Spleen (tissue), 11 donors: ENCODE results near the gene AAK1. TPM values are rescaled to one million over a fixed set of nuclear protein-coding genes. Genes with fewer than 3 reads are reported as not detected.
A peak's percentile ranks its signal among the peaks of the same experiment; 100 is the strongest.

Experiments used
- DNase-seq: peaks from one replicate; pipeline ENCODE4 v3.0.0-alpha.2; 2020
- H3K27ac ChIP-seq, 8 donors: fragments of 200-600 bp; sonication (generic) in 7 of 8; 1 replicate in 4 of 8; 2 replicates in 4 of 8; pipeline versions ENCODE4 v1.5.0 to v1.8.0; 2016 to 2021; ENCODE audit warnings: inconsistent platforms in 4 of 8, mild to moderate bottlenecking in 4 of 8, moderate library complexity in 1 of 8
- H3K27me3 ChIP-seq, 7 donors: fragments of 200-600 bp; sonication (generic) in 6 of 7; replicated peaks in 1 of 7; 1 replicate in 4 of 7; 2 replicates in 3 of 7; pipeline versions ENCODE4 v1.5.0 to v1.8.0; 2016 to 2021; ENCODE audit warnings: inconsistent platforms in 3 of 7, mild to moderate bottlenecking in 1 of 7
- H3K36me3 ChIP-seq, 6 donors: fragments of 200-600 bp; sonication (generic) in 5 of 6; 1 replicate in 4 of 6; 2 replicates in 2 of 6; pipeline versions ENCODE4 v1.5.0 to v1.8.0; 2016 to 2021; ENCODE audit warnings: inconsistent platforms in 2 of 6
- H3K4me1 ChIP-seq, 6 donors: fragments of 200-600 bp; sonication (generic) in 5 of 6; 1 replicate in 3 of 6; 2 replicates in 3 of 6; pipeline versions ENCODE4 v1.5.0 to v1.8.0; 2016 to 2021; ENCODE audit warnings: inconsistent platforms in 3 of 6
- H3K4me3 ChIP-seq, 8 donors: fragments of 200-600 bp; sonication (generic) in 7 of 8; 1 replicate in 4 of 8; 2 replicates in 4 of 8; pipeline versions ENCODE4 v1.5.0 to v1.8.0; 2016 to 2021; ENCODE audit warnings: inconsistent platforms in 4 of 8, mild to moderate bottlenecking in 4 of 8, moderate library complexity in 2 of 8
- H3K9me3 ChIP-seq, 8 donors: fragments of 200-600 bp; sonication (generic) in 7 of 8; 1 replicate in 4 of 8; 2 replicates in 4 of 8; pipeline versions ENCODE4 v1.5.0 to v1.8.0; 2016 to 2021; ENCODE audit warnings: inconsistent platforms in 4 of 8
- CTCF ChIP-seq, 11 experiments: fragments of 200-600 bp in 7 of 11; fragments of 450-650 bp in 4 of 11; sonication (generic) in 4 of 11; IDR thresholded peaks in 8 of 11; conservative IDR thresholded peaks in 3 of 11; 1 replicate in 7 of 11; 2 replicates in 4 of 11; pipeline versions ENCODE4 v1.4.0 to v1.8.0; 2016 to 2021; ENCODE audit warnings: antibody characterized with exemption in 11 of 11, inconsistent platforms in 4 of 11, mild to moderate bottlenecking in 1 of 11
- POLR2A ChIP-seq, 3 donors: fragments of 450-650 bp; IDR thresholded peaks; one replicate each; pipeline ENCODE4 v1.5.1; 2017; ENCODE audit warnings: antibody characterized with exemption in 3 of 3, mild to moderate bottlenecking in 1 of 3
- POLR2AphosphoS5 ChIP-seq, 3 donors: sonication (generic); formaldehyde crosslinking; IDR thresholded peaks; one replicate each; pipeline ENCODE4 v1.5.1; 2017; ENCODE audit warnings: antibody characterized with exemption in 3 of 3
- WGBS, 5 donors: extraction: QIAGEN DNeasy Blood & Tissue Kit in 3 of 5; methylation state at CpG; one replicate each; pipeline versions ENCODE4 v1.1.5 to v1.1.7; 2013 to 2018; 5-methylcytosine and 5-hydroxymethylcytosine counted together
- intact Hi-C: fragments of 100-400 bp; cut with DNase I; formaldehyde crosslinking; loops from one replicate; pipeline ENCODE4 v1.15.0; 2023; ENCODE audit warnings: low total_unique reads
- polyA plus RNA-seq, 3 donors: library from polyadenylated mRNA; stranded (reverse); fragments of 200-250 nt; gene quantifications; one replicate each; pipeline ENCODE4 v1.2.1, GENCODE V29; 2013
- total RNA-seq, 7 donors: library from RNA; depleted of rRNA in 3 of 7; stranded (reverse); fragments of >200 nt in 3 of 7; fragmentation: NEBNext Ultra II Directional in 4 of 7; extraction: Animal tissue kit (Norgen Biotek cat#: 25700) in 4 of 7; gene quantifications; one replicate each; pipeline versions ENCODE4 v1.1.0 to v1.2.1, GENCODE V29; 2016 to 2021
- donor health status: healthy with polysubstance abuse.
- donor health status: DM: no; HTN: no; CAD: no; lungs with moderate emphysema.
- donor health status: DM: no; HTN: no; CAD: no.
- donor health status: Bipolar disorder and iron deficiency.
- donor health status: healthy.
- donor health status: DM: no; HTN: no; CAD: no.
- donor health status: DM: yes; HTN: yes; CAD: no.

Gene AAK1
- total and polyA plus RNA-seq, 10 donors: 8.3 to 95.1 (median 69.1) TPM

GRCh38 chr2:69471793-69472192, 171.7 kb downstream of the AAK1 start:
- intact Hi-C loops: no loop called here
- TF ChIP-seq POLR2A (IDR thresholded peaks at IDR 0.05): no peak
- no peak for TF ChIP-seq POLR2AphosphoS5 (IDR thresholded peaks at IDR 0.05)
- TF ChIP-seq CTCF (IDR thresholded peaks at IDR 0.05 in 8 of 11, conservative IDR thresholded peaks at IDR 0.05 in 3 of 11): no peak
- H3K27ac ChIP-seq: no peak overlapping the region
- no peak for DNase-seq
- peaks cover 0 to 8% (median 0%) of the 10 kb centered on the region in 6 donors for H3K4me1 ChIP-seq
- H3K9me3 ChIP-seq: no peaks in the 10 kb centered on the region
- peaks cover 0 to 25% (median 3%) of the 10 kb centered on the region in 6 donors for H3K36me3 ChIP-seq
- 76 to 88% (median 83%) methylated on average over 2 of the region's 2 CpGs for WGBS, 5 donors
- H3K4me3 ChIP-seq: no peak overlapping the region
- H3K27me3 ChIP-seq: no peaks in the 10 kb centered on the region

- peaks cover 0 to 32% (median 8%) of the 10 kb centered on the region in 6 donors for H3K36me3 ChIP-seq
- no peak overlapping the region for H3K27ac ChIP-seq
- H3K4me3 ChIP-seq: no peak overlapping the region
- no peak for DNase-seq
- intact Hi-C loops: no loop called here
- H3K4me1 ChIP-seq: peaks cover 0 to 4% (median 0%) of the 10 kb centered on the region in 6 donors
- H3K9me3 ChIP-seq: no peaks in the 10 kb centered on the region
- WGBS, 5 donors: 72 to 91% (median 73%) methylated on average over 5 of the region's 5 CpGs
- no peaks in the 10 kb centered on the region for H3K27me3 ChIP-seq
- TF ChIP-seq POLR2AphosphoS5 (IDR thresholded peaks at IDR 0.05): no peak
- TF ChIP-seq CTCF (IDR thresholded peaks at IDR 0.05 in 8 of 11, conservative IDR thresholded peaks at IDR 0.05 in 3 of 11): no peak
- no peak for TF ChIP-seq POLR2A (IDR thresholded peaks at IDR 0.05)
These were observed 172.6 kb downstream of the AAK1 start for GRCh38 chr2:69470911-69471310.

DNA sequence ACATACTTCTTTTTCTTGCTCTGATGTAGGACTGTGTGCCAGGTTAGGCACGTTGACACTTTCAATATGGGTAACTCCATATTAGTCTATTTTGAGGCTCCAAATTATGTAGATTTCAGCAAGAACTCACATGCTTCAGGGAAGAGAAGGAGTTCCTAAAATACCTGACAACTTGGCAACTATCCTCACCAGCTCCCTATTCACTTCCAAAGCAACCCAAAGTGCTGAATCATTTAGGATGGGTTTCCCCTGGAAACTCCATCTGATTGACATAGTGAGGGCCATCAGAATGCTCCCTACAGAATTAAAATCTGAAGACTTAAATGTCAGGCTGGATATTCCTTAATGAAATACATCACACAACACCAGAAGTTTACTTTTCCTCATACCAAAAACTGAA, 173.8 kb downstream of the AAK1 start:
- peaks cover 2 to 32% (median 16%) of the 10 kb centered on the region in 6 donors for H3K36me3 ChIP-seq
- WGBS, 5 donors: 76 to 93% (median 88%) methylated on average over 1 of the region's 1 CpG
- no peak overlapping the region for H3K4me3 ChIP-seq
- no peaks in the 10 kb centered on the region for H3K27me3 ChIP-seq
- no peaks in the 10 kb centered on the region for H3K9me3 ChIP-seq
- H3K4me1 ChIP-seq: no peaks in the 10 kb centered on the region
- intact Hi-C loops: no loop called here
- H3K27ac ChIP-seq: no peak overlapping the region
- TF ChIP-seq POLR2A (IDR thresholded peaks at IDR 0.05): no peak
- no peak for TF ChIP-seq CTCF (IDR thresholded peaks at IDR 0.05 in 8 of 11, conservative IDR thresholded peaks at IDR 0.05 in 3 of 11)
- no peak for TF ChIP-seq POLR2AphosphoS5 (IDR thresholded peaks at IDR 0.05)
- DNase-seq: no peak

GRCh38 chr2:69469375-69469774, 174.2 kb downstream of the AAK1 start:
- Histone ChIP-seq H3K9me3 (no peaks in the 10 kb centered on the region), H3K4me1 (no peaks in the 10 kb centered on the region), H3K4me3 (no peak overlapping the region), H3K27ac (peak overlapping the region in 2 of 8 donors; percentile 11 to 47), H3K36me3 (peaks cover 2 to 36% (median 16%) of the 10 kb centered on the region in 6 donors), H3K27me3 (no peaks in the 10 kb centered on the region)
- 88 to 93% (median 89%) methylated on average over 3 of the region's 3 CpGs for WGBS, 5 donors
- intact Hi-C loops: no loop called here
- TF ChIP-seq CTCF (IDR thresholded peaks at IDR 0.05 in 8 of 11, conservative IDR thresholded peaks at IDR 0.05 in 3 of 11) (no peak), POLR2A (IDR thresholded peaks at IDR 0.05) (no peak), POLR2AphosphoS5 (IDR thresholded peaks at IDR 0.05) (no peak)
- DNase-seq: no peak
